Right cardiac atrium (tissue), 5 donors: ENCODE measurements around the gene PXK. TPM values are rescaled to one million over a fixed set of nuclear protein-coding genes. Genes with fewer than 3 reads are reported as not detected.

Source experiments
- ATAC-seq, 2 donors: fragments of 200-7000 bp; cut with Tn5 transposase; one replicate each; pipeline versions ENCODE4 v1.8.0 to v1.9.1; 2020; ENCODE audit warnings: moderate library complexity in 2 of 2, mild to moderate bottlenecking in 1 of 2
- DNase-seq, 3 donors: peaks; one replicate each; pipeline ENCODE4 v3.0.0-alpha.2; 2020
- H3K27ac ChIP-seq: one replicate; pipeline ENCODE4 v1.5.1; 2013; ENCODE audit warnings: mild to moderate bottlenecking, low read length, control low read depth, moderate library complexity
- H3K27me3 ChIP-seq: one replicate; pipeline ENCODE4 v1.6.1; 2013; ENCODE audit not compliant: control insufficient read depth, insufficient read depth
- H3K4me1 ChIP-seq: one replicate; pipeline ENCODE4 v1.6.1; 2013; ENCODE audit warnings: low read length; ENCODE audit not compliant: control insufficient read depth, insufficient read depth
- H3K4me3 ChIP-seq: one replicate; pipeline ENCODE4 v1.5.1; 2013; ENCODE audit warnings: low read length, control low read depth
- H3K9me3 ChIP-seq: one replicate; pipeline ENCODE4 v1.6.1; 2013; ENCODE audit warnings: low read length; ENCODE audit not compliant: control insufficient read depth
- WGBS: extraction: QIAGEN DNeasy Blood & Tissue Kit; methylation state at CpG from one replicate; pipeline ENCODE4 v1.1.7; 2013; 5-methylcytosine and 5-hydroxymethylcytosine counted together
- intact Hi-C, 4 donors: fragments of 100-400 bp; cut with DNase I; formaldehyde crosslinking; loops; one replicate each; pipeline versions ENCODE4 v1.11.0 to v1.14.0; 2022 to 2023
- polyA plus RNA-seq: library from polyadenylated mRNA; stranded (reverse); fragments of 200-250 nt; gene quantifications from one replicate; pipeline ENCODE4 v1.2.3, GENCODE V29; 2013
- total RNA-seq, 4 donors: library from RNA; stranded (reverse); fragmentation: NEBNext Ultra II Directional; extraction: Animal tissue kit (Norgen Biotek cat#: 25700); gene quantifications; one replicate each; pipeline ENCODE4 v1.2.1, GENCODE V29; 2021
- donor health status: healthy with polysubstance abuse.
- donor health status: DM: no; HTN: yes; CAD: no.
- donor health status: DM: no; HTN: no; CAD: no.
- donor health status: DM: no; HTN: yes; CAD: no; lungs with severe emphysema.
- donor health status: DM: yes; HTN: yes; CAD: no.

PXK gene
- total and polyA plus RNA-seq, 5 donors = 7.7 to 17.3 (median 12.6) TPM

GRCh38 chr3:58383904-58384303 is 51.2 kb downstream of the PXK start:
- ATAC-seq (peak; percentile 19 to 36), DNase-seq (peak in 1 of 3 donors; percentile 19)
- Histone ChIP-seq H3K4me1 (peaks cover 7% of the 10 kb centered on the region), H3K27me3 (no peaks in the 10 kb centered on the region), H3K4me3 (no peak overlapping the region), H3K27ac (no peak overlapping the region), H3K9me3 (no peaks in the 10 kb centered on the region)
- intact Hi-C loops = no loop called here
- WGBS = 76% methylated on average over 4 of the region's 4 CpGs

GRCh38 chr3:58384381-58385090 is 51.8 kb downstream of the PXK start:
- no peaks in the 10 kb centered on the region for H3K27me3 ChIP-seq
- no peak for DNase-seq
- H3K9me3 ChIP-seq = no peaks in the 10 kb centered on the region
- no peak overlapping the region for H3K4me3 ChIP-seq
- ATAC-seq = no peak
- H3K27ac ChIP-seq = no peak overlapping the region
- intact Hi-C loops = no loop called here
- WGBS = 87% methylated on average over 3 of the region's 3 CpGs
- H3K4me1 ChIP-seq = peaks cover 7% of the 10 kb centered on the region

DNA sequence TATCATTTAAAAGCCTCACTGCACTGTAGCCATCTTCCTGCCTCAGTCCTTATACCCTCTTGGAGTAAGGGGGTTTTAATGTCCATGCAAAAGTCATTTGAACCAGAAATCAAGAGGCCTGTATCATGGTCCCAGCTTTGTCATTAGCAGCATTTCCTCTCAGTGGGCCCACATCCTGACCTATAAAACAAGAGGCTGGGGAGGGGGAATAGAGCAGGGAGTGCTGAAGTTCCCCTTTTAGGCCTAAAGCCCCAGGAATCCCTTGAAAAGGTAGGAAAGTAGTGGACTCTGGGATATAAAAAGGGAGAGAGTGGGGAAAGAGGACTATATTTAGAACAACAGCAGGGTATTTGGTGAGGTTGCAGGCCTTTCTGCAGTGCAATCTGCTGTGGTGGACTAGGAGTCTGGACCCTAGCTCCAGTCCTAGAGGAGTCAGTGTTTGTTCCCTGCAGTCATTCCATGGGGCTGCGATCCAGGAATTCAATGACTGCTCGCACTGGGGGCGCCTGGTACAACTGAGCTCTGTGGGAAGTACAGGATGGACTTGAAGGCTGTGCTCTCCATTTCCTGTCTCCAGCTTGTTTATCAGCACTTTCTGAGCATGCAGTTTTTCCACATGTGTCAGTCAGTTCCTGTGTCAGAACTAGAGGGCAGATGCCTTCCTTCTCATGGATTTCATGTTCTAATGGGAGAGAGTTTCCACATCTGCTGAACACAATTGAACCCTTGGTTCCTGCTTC is 54.1 kb downstream of the PXK start:
- peak; percentile 74 to 88 for ATAC-seq
- Histone ChIP-seq H3K4me3 (no peak overlapping the region), H3K9me3 (no peaks in the 10 kb centered on the region), H3K27me3 (no peaks in the 10 kb centered on the region), H3K27ac (peak overlapping the region; percentile 3), H3K4me1 (peaks cover 7% of the 10 kb centered on the region)
- DNase-seq = peak; percentile 42 to 79 (median 58)
- intact Hi-C loops = no loop called here
- 28% methylated on average over 3 of the region's 3 CpGs for WGBS

GRCh38 chr3:58387650-58388546 is 55.2 kb downstream of the PXK start:
- ATAC-seq = peak; percentile 6 to 14
- 65% methylated on average over 6 of the region's 6 CpGs for WGBS
- Histone ChIP-seq H3K27ac (peak overlapping the region; percentile 0), H3K4me1 (peaks cover 8% of the 10 kb centered on the region), H3K27me3 (no peaks in the 10 kb centered on the region), H3K4me3 (no peak overlapping the region), H3K9me3 (no peaks in the 10 kb centered on the region)
- DNase-seq = no peak
- intact Hi-C loops = no loop called here

DNA sequence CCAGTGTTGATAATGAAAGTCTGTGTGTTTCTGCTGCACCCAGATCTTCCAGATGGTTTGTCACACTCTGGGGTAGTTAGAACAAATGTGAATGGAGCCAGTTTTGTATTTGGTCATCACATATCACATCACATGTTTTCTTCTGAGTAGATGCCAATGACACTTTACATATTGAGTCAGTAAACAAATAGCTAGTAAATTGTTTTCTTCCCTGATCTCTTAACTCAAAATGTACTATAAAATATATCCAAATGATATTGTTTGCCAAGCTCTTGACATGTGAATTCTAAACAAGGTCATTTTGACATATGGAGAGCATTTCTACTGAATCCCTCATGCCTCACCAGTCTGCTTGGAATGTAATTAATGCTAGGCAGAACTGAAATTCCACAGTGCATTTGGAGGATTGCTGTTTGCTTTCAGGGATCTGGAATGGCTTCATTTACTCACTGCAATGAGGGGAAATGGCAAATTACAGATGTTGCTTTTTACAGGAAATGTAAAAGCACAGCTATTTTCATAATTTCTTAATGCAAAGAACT is 55.9 kb downstream of the PXK start:
- ATAC-seq (no peak), DNase-seq (no peak)
- Histone ChIP-seq H3K27me3 (no peaks in the 10 kb centered on the region), H3K9me3 (no peaks in the 10 kb centered on the region), H3K27ac (peak overlapping the region; percentile 35), H3K4me1 (peaks cover 8% of the 10 kb centered on the region), H3K4me3 (no peak overlapping the region)
- intact Hi-C loops = no loop called here

GRCh38 chr3:58391156-58391865 is 58.6 kb downstream of the PXK start:
- no peaks in the 10 kb centered on the region for H3K27me3 ChIP-seq
- H3K4me3 ChIP-seq = no peak overlapping the region
- H3K4me1 ChIP-seq = peaks cover 3% of the 10 kb centered on the region
- peak in 1 of 2 donors; percentile 36 for ATAC-seq
- intact Hi-C loops = no loop called here
- WGBS = 38% methylated on average over 3 of the region's 3 CpGs
- H3K9me3 ChIP-seq = no peaks in the 10 kb centered on the region
- no peak overlapping the region for H3K27ac ChIP-seq
- no peak for DNase-seq

- DNase-seq (no peak), ATAC-seq (no peak)
- intact Hi-C loops = no loop called here
- Histone ChIP-seq H3K9me3 (no peaks in the 10 kb centered on the region), H3K27me3 (no peaks in the 10 kb centered on the region), H3K4me3 (no peak overlapping the region), H3K4me1 (peaks cover 3% of the 10 kb centered on the region), H3K27ac (no peak overlapping the region)
- WGBS = 18% methylated on average over 3 of the region's 3 CpGs
Measured at GRCh38 chr3:58392181-58392580, 59.5 kb downstream of the PXK start.

- intact Hi-C loops = no loop called here
- Histone ChIP-seq H3K27me3 (no peaks in the 10 kb centered on the region), H3K4me3 (no peak overlapping the region), H3K27ac (no peak overlapping the region), H3K9me3 (no peaks in the 10 kb centered on the region), H3K4me1 (peaks cover 5% of the 10 kb centered on the region)
- ATAC-seq (no peak), DNase-seq (no peak)
Measured at GRCh38 chr3:58394339-58394738, 61.6 kb downstream of the PXK start.

- Histone ChIP-seq H3K27me3 (no peaks in the 10 kb centered on the region), H3K4me1 (peaks cover 6% of the 10 kb centered on the region), H3K9me3 (no peaks in the 10 kb centered on the region), H3K4me3 (no peak overlapping the region), H3K27ac (peak overlapping the region; percentile 64)
- intact Hi-C loops = no loop called here
- 62% methylated on average over 9 of the region's 9 CpGs for WGBS
- ATAC-seq (peak; percentile 47 to 59), DNase-seq (no peak)
Measured at GRCh38 chr3:58398669-58399333, 66.1 kb downstream of the PXK start.

DNA sequence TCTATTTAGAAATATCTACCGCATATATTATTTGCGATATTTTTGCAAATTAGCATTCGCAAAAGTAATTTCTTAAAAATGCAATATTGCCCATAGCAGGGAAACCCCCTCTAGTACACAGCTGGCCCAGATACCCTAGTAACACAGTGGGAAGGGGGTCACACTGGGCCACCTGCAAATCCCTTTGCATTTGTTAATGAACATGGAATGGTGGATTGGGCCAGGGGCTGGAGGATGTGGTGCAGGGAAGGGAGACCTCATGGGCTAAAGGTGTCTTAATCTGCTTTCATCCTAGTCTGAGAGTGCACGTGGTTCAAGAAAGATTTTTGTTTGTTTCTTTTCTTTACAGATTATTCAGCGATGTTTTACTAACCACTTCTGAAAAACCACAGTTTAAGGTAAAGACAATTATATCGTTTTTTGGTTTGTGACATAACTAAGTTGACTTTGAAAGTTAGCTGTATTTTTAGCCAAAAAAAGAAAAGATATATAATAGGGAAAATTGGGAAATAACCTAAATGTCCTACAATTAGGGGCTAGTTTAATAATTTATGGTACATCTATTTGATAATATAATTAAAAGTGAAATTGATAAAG is 70.9 kb downstream of the PXK start:
- 92% methylated on average over 6 of the region's 6 CpGs for WGBS
- Histone ChIP-seq H3K4me1 (peaks cover 4% of the 10 kb centered on the region), H3K27me3 (no peaks in the 10 kb centered on the region), H3K9me3 (no peaks in the 10 kb centered on the region), H3K4me3 (no peak overlapping the region), H3K27ac (no peak overlapping the region)
- ATAC-seq (no peak), DNase-seq (no peak)
- intact Hi-C loops = no loop called here
